Suppressor macrophage (primary cell): ENCODE measurements around the gene MAP6D1.

Experiments
- DNase-seq, 4 experiments: peaks; one replicate each; pipeline ENCODE4 v3.0.0-alpha.2; 2020 to 2022

The MAP6D1 gene

GRCh38 chr3:183797996-183798395 lies 27.4 kb downstream of the MAP6D1 start:
- no peak for DNase-seq

GRCh38 chr3:183796372-183796771 lies 29.0 kb downstream of the MAP6D1 start:
- DNase-seq: no peak

- no peak for DNase-seq
These were observed 30.9 kb downstream of the MAP6D1 start for GRCh38 chr3:183794452-183794851.

GRCh38 chr3:183792976-183793375 lies 32.4 kb downstream of the MAP6D1 start:
- no peak for DNase-seq

GRCh38 chr3:183790700-183791099 lies 34.7 kb downstream of the MAP6D1 start:
- DNase-seq: no peak

- DNase-seq: no peak
These were observed 35.6 kb downstream of the MAP6D1 start for GRCh38 chr3:183789826-183790225.

- peak; percentile 76 to 90 (median 85) for DNase-seq
These were observed 40.9 kb downstream of the MAP6D1 start for GRCh38 chr3:183784503-183784902.

- peak in 1 of 4 experiments; percentile 11 for DNase-seq
These were observed 42.7 kb downstream of the MAP6D1 start for GRCh38 chr3:183782576-183783276.

- DNase-seq: no peak
These were observed 44.1 kb downstream of the MAP6D1 start for GRCh38 chr3:183781246-183781645.

GRCh38 chr3:183779896-183780465 lies 45.4 kb downstream of the MAP6D1 start:
- peak; percentile 87 to 94 (median 92) for DNase-seq

GRCh38 chr3:183777016-183777618 lies 48.3 kb downstream of the MAP6D1 start:
- DNase-seq: no peak

- DNase-seq: peak; percentile 31 to 59 (median 56)
These were observed 48.9 kb downstream of the MAP6D1 start for GRCh38 chr3:183776451-183776850.

GRCh38 chr3:183775781-183776180 lies 49.6 kb downstream of the MAP6D1 start:
- DNase-seq: peak in 3 of 4 experiments; percentile 23 to 59 (median 44)

GRCh38 chr3:183774631-183775030 lies 50.7 kb downstream of the MAP6D1 start:
- DNase-seq: no peak

- no peak for DNase-seq
These were observed 55.9 kb downstream of the MAP6D1 start for GRCh38 chr3:183769453-183769852.

- no peak for DNase-seq
These were observed 57.3 kb downstream of the MAP6D1 start for GRCh38 chr3:183768114-183768513.

GRCh38 chr3:183766745-183767606 lies 58.4 kb downstream of the MAP6D1 start:
- peak; percentile 63 to 78 (median 73) for DNase-seq

- DNase-seq: no peak
These were observed 59.3 kb downstream of the MAP6D1 start for GRCh38 chr3:183766107-183766506.
